KMS-11 (cell line): Measurements from ENCODE around the gene RNF14.
A peak's percentile ranks its signal among the peaks of the same experiment; 100 is the strongest.

Experiments used
- H2AFZ ChIP-seq: fragments of 200-600 bp; sonication (generic); 2 replicates; pipeline ENCODE4 v1.6.1; 2016; ENCODE audit warnings: antibody characterized with exemption, mixed run types, low read depth
- H3K27ac ChIP-seq: fragments of 200-600 bp; sonication (generic); 2 replicates; pipeline ENCODE4 v1.6.1; 2016; ENCODE audit warnings: mild to moderate bottlenecking, mixed run types
- H3K27me3 ChIP-seq: fragments of 200-600 bp; sonication (generic); 2 replicates; pipeline ENCODE4 v1.6.1; 2017; ENCODE audit warnings: mild to moderate bottlenecking, low read depth, mixed run types, moderate library complexity; ENCODE audit not compliant: insufficient read depth
- H3K36me3 ChIP-seq: fragments of 200-600 bp; sonication (generic); 2 replicates; pipeline ENCODE4 v1.6.1; 2017; ENCODE audit warnings: mild to moderate bottlenecking, mixed run types; ENCODE audit not compliant: insufficient read depth
- H3K4me1 ChIP-seq: fragments of 200-600 bp; sonication (generic); 2 replicates; pipeline ENCODE4 v1.6.1; 2016; ENCODE audit warnings: mild to moderate bottlenecking, low read depth, mixed run types; ENCODE audit not compliant: poor library complexity, severe bottlenecking
- H3K4me2 ChIP-seq: fragments of 200-600 bp; sonication (generic); 2 replicates; pipeline ENCODE4 v1.7.0; 2016; ENCODE audit warnings: mild to moderate bottlenecking, mixed run types
- H3K4me3 ChIP-seq: fragments of 200-600 bp; sonication (generic); IDR thresholded peaks from 2 replicates; pipeline ENCODE4 v1.6.1; 2017; ENCODE audit warnings: low read depth, low read length, mixed read lengths; ENCODE audit not compliant: insufficient read depth
- H3K79me2 ChIP-seq: fragments of 200-600 bp; sonication (generic); 2 replicates; pipeline ENCODE4 v1.6.1; 2016; ENCODE audit warnings: low read depth, mixed run types; ENCODE audit not compliant: insufficient read depth
- H3K9ac ChIP-seq: fragments of 200-600 bp; sonication (generic); 2 replicates; pipeline ENCODE4 v1.6.1; 2016; ENCODE audit warnings: mild to moderate bottlenecking, mixed run types
- H4K20me1 ChIP-seq: fragments of 200-600 bp; sonication (generic); 2 replicates; pipeline ENCODE4 v1.6.1; 2016; ENCODE audit warnings: mild to moderate bottlenecking, mixed run types; ENCODE audit not compliant: insufficient read depth
- CTCF ChIP-seq: fragments of 200-600 bp; sonication (generic); conservative IDR thresholded peaks from 2 replicates; pipeline ENCODE4 v1.6.1; 2017; ENCODE audit warnings: low read depth, mild to moderate bottlenecking, antibody characterized with exemption, low read length, moderate library complexity, mixed read lengths

Gene RNF14

GRCh38 chr5:141923448-141924313, 45.2 kb upstream of the RNF14 start, which contains the start of gene DELE1:
DELE1 (plus strand) TSS chr5:141923871; CDS start chr5:141923942, 71 bp downstream.
- peak within 1 kb of the TSS; percentile 78 for H3K4me2 ChIP-seq
- no peaks in the 10 kb centered on the region for H4K20me1 ChIP-seq
- H3K4me3 ChIP-seq, result no peak within 1 kb of the TSS
- peaks cover 5% of the 10 kb centered on the region; the same call in 1 of the 2 replicates for H3K79me2 ChIP-seq
- TF ChIP-seq CTCF, result no peak
- H3K27me3 ChIP-seq, result no peaks in the 10 kb centered on the region
- peak within 1 kb of the TSS; percentile 83 for H3K27ac ChIP-seq
- H2AFZ ChIP-seq, result peak within 1 kb of the TSS; percentile 84
- no peaks in the 10 kb centered on the region for H3K36me3 ChIP-seq
- peaks cover 13% of the 10 kb centered on the region for H3K4me1 ChIP-seq
- H3K9ac ChIP-seq, result peak within 1 kb of the TSS; percentile 83

GRCh38 chr5:141926434-141926833, 42.5 kb upstream of the RNF14 start:
- TF ChIP-seq CTCF, result no peak
- Histone ChIP-seq H4K20me1 (no peaks in the 10 kb centered on the region), H3K36me3 (no peaks in the 10 kb centered on the region), H3K27ac (no peak overlapping the region), H3K79me2 (peaks cover 5% of the 10 kb centered on the region; the same call in 1 of the 2 replicates), H2AFZ (no peak overlapping the region), H3K9ac (no peak overlapping the region), H3K4me2 (no peak overlapping the region), H3K4me3 (no peak overlapping the region), H3K27me3 (no peaks in the 10 kb centered on the region), H3K4me1 (peaks cover 8% of the 10 kb centered on the region)

- Histone ChIP-seq H3K4me2 (no peak overlapping the region), H3K4me3 (no peak overlapping the region), H2AFZ (no peak overlapping the region), H3K4me1 (peaks cover 8% of the 10 kb centered on the region), H3K36me3 (no peaks in the 10 kb centered on the region), H3K9ac (no peak overlapping the region), H4K20me1 (no peaks in the 10 kb centered on the region), H3K27ac (no peak overlapping the region), H3K27me3 (no peaks in the 10 kb centered on the region), H3K79me2 (peaks cover 5% of the 10 kb centered on the region; the same call in 1 of the 2 replicates)
- no peak for TF ChIP-seq CTCF
Observed at GRCh38 chr5:141928051-141928450, 40.9 kb upstream of the RNF14 start.

- H3K79me2 ChIP-seq, result 0 out of 2 replicates have a peak, but pooled peaks cover under 1% of the 10 kb centered on the region
- no peak overlapping the region for H3K4me3 ChIP-seq
- TF ChIP-seq CTCF, result no peak
- no peak overlapping the region for H2AFZ ChIP-seq
- H3K27me3 ChIP-seq, result no peaks in the 10 kb centered on the region
- H3K36me3 ChIP-seq, result no peaks in the 10 kb centered on the region
- no peak overlapping the region for H3K27ac ChIP-seq
- H3K9ac ChIP-seq, result no peak overlapping the region
- peaks cover 4% of the 10 kb centered on the region for H3K4me1 ChIP-seq
- H3K4me2 ChIP-seq, result no peak overlapping the region
- no peaks in the 10 kb centered on the region for H4K20me1 ChIP-seq
Observed at GRCh38 chr5:141929398-141930058, 39.4 kb upstream of the RNF14 start.
